ENCODE measurements around the gene SLC6A13. TPM values are rescaled to one million over a fixed set of nuclear protein-coding genes. Genes with fewer than 3 reads are reported as not detected.

SLC6A13 gene
- total RNA-seq, 1 experiment from 2014 or later, result 0.12 TPM

DNA sequence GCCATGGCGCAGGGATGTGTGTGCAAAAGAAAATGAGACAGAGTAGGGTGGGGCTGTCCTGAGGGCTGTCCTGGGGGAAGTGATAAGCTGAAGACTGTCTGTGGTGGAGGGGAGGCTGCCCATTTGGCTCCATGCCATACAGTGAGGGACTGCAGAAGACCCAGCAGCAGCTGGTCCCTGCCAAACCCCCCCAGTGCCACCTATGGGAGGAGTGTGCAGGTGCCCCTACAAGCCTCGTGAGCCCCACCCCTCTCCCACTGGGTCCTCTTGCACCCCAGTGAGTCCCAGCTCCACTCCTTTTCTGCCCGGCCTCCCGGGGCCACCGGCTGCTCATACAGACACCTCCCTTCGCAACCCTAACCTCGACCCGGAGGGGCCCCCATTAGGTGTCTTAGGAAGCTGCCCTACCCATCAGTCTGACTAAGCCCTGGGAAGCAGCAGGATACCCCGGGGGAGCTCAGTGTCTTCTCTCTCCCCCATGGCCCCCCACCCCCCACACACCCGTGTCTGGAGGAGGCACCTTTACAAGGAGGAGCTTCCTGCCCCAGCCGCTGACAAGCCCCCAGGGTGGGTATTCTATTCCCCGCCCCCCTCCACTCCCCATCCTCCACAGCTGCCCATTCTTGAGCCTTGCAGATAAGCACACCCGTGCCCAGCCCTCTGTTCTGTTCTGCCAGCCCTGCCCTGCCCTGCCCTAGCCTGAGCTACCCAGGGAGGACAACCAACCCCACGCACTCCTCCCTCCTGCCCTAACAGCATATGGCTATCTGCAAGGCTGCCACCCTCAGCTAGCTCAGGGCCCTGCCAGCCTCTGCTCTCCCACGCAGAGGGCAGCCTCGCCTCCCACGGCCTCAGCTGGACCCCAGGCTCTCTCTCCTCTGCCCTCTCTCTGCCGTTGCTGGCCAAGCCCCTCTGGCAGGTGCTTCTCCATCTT, 90.6 kb downstream of the SLC6A13 start:
- no peak for DNase-seq
- no peaks in the 10 kb centered on the region for H3K9me3 ChIP-seq (replicated peaks)
- no peak overlapping the region for H3K27ac ChIP-seq
- peaks cover 32% of the 10 kb centered on the region; the same call in 1 of the 2 replicates for H3K27me3 ChIP-seq
- H3K4me3 ChIP-seq, result no peak overlapping the region
- H3K36me3 ChIP-seq, result no peaks in the 10 kb centered on the region
- peaks cover 16% of the 10 kb centered on the region; the same call in 1 of the 2 replicates for H3K4me1 ChIP-seq

DNA sequence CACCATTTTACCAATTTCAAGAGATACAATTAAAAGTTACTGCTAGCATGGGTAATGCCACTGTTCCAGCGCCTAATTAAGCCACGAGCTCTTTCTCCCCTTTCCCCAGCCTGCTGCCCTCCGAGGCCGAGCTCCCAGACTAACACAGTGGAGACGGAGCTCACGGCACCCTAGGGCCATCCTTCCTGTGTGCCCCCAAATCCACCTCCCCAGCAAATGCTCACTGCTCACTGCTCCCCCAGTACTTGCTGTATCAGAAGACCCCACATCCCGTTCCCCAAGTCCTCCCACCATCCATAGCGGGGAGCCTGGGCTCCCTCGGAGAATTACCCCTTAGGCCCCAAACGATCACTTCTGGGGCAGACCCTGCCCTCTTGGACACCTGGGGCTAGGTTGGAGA, 91.4 kb downstream of the SLC6A13 start:
- Histone ChIP-seq H3K36me3 (no peaks in the 10 kb centered on the region), H3K4me3 (no peak overlapping the region), H3K4me1 (peaks cover 11% of the 10 kb centered on the region; the same call in 1 of the 2 replicates), H3K27ac (no peak overlapping the region), H3K27me3 (peaks cover 38% of the 10 kb centered on the region; the same call in 1 of the 2 replicates), H3K9me3 (replicated peaks) (no peaks in the 10 kb centered on the region)
- DNase-seq, result no peak

Other genes starting within 250 kb of the SLC6A13 start
- 0.05 TPM in 1 of 2 replicates, not detected in the other for gene IQSEC3, start 196.1 kb downstream of the SLC6A13 start, total RNA-seq (2014; rRNA removed; shearing (Covaris generic))
- gene SLC6A12, start 48.7 kb downstream of the SLC6A13 start, total RNA-seq (2014; rRNA removed; shearing (Covaris generic)), result not detected in 2 replicates
- gene KDM5A, start 126.5 kb upstream of the SLC6A13 start, total RNA-seq (2014; rRNA removed; shearing (Covaris generic)), result 55.9 and 58.0 TPM in 2 replicates
- 40.2 and 43.7 TPM in 2 replicates for gene CCDC77, start 138.8 kb upstream of the SLC6A13 start, total RNA-seq (2014; rRNA removed; shearing (Covaris generic))
- 29.5 and 33.0 TPM in 2 replicates for gene B4GALNT3, start 197.1 kb upstream of the SLC6A13 start, total RNA-seq (2014; rRNA removed; shearing (Covaris generic))